ENCODE measurements around the gene KIAA0408. TPM values are rescaled to one million over a fixed set of nuclear protein-coding genes. Genes with fewer than 3 reads are reported as not detected.

Gene KIAA0408
- total and polyA plus RNA-seq, 3 donors from 2014 or later, result 3.3 to 11.2 (median 4.1) TPM

Small RNA genes within 50 kb of the gene (small RNA-seq; reads per million reads assigned to genes)
- gene KIAA0408, result 0 reads per million in 2 donors

Other genes with a start within 250 kb of the KIAA0408 start
- gene RNF146, start 192.5 kb downstream of the KIAA0408 start, total RNA-seq, result 10 to 100 TPM; 52.7 to 66.3 TPM
- gene RNF146, start 192.5 kb downstream of the KIAA0408 start, polyA plus RNA-seq (ENCODE audit: insufficient read depth, low read depth, low replicate concordance), result 55.8 TPM
- 10 to 100 TPM; 34.9 to 37.6 TPM for gene ECHDC1, start 115.8 kb downstream of the KIAA0408 start, total RNA-seq
- 30.9 TPM for gene ECHDC1, start 115.8 kb downstream of the KIAA0408 start, polyA plus RNA-seq (ENCODE audit: insufficient read depth, low read depth, low replicate concordance)
- gene C6orf58, start 117.8 kb upstream of the KIAA0408 start, total RNA-seq, result not detected
- gene C6orf58, start 117.8 kb upstream of the KIAA0408 start, polyA plus RNA-seq (ENCODE audit: insufficient read depth, low read depth, low replicate concordance), result 3.0 TPM

All from testis (tissue), 3 donors.